Adrenal gland (tissue), 12 donors: ENCODE results near the gene CTNS. TPM values are rescaled to one million over a fixed set of nuclear protein-coding genes. Genes with fewer than 3 reads are reported as not detected.

Source experiments
- DNase-seq, 7 donors: peaks; one replicate each; pipeline ENCODE4 v3.0.0-alpha.2; 2019 to 2020
- H3K27ac ChIP-seq, 5 donors: fragments of 200-600 bp; sonication (generic) in 4 of 5; 1 replicate in 3 of 5; 2 replicates in 2 of 5; pipeline versions ENCODE4 v1.5.1 to v1.8.0; 2016 to 2020; ENCODE audit warnings: mild to moderate bottlenecking in 1 of 5
- H3K27me3 ChIP-seq: fragments of 200-600 bp; 2 replicates; pipeline ENCODE4 v1.8.0; 2021
- H3K36me3 ChIP-seq, 2 donors: fragments of 200-600 bp; replicated peaks in 1 of 2; 1 replicate in 1 of 2; 2 replicates in 1 of 2; pipeline versions ENCODE4 v1.5.1 to v1.8.0; 2018 to 2022
- H3K4me1 ChIP-seq, 2 donors: fragments of 200-600 bp; replicated peaks in 1 of 2; 1 replicate in 1 of 2; 2 replicates in 1 of 2; pipeline versions ENCODE4 v1.5.1 to v1.8.0; 2018 to 2021
- H3K4me3 ChIP-seq, 4 donors: fragments of 200-600 bp; sonication (generic) in 3 of 4; one replicate each; pipeline ENCODE4 v1.5.1; 2016 to 2018
- H3K9me3 ChIP-seq, 3 donors: fragments of 200-600 bp; sonication (generic) in 1 of 3; replicated peaks in 1 of 3; 1 replicate in 2 of 3; 2 replicates in 1 of 3; pipeline versions ENCODE4 v1.5.1 to v1.8.0; 2016 to 2021
- CTCF ChIP-seq, 6 experiments: fragments of 450-650 bp in 4 of 6; fragments of 200-600 bp in 2 of 6; sonication (generic) in 1 of 6; IDR thresholded peaks; 1 replicate in 5 of 6; 2 replicates in 1 of 6; pipeline versions ENCODE4 v1.5.1 to v1.8.0; 2016 to 2021; ENCODE audit warnings: antibody characterized with exemption in 6 of 6, mild to moderate bottlenecking in 2 of 6, moderate library complexity in 1 of 6
- POLR2A ChIP-seq, 2 donors: fragments of 450-650 bp; IDR thresholded peaks; one replicate each; pipeline ENCODE4 v1.6.1; 2017; ENCODE audit warnings: antibody characterized with exemption in 2 of 2, mild to moderate bottlenecking in 2 of 2, moderate library complexity in 1 of 2
- WGBS, 4 donors: extraction: QIAGEN DNeasy Blood & Tissue Kit in 2 of 4; methylation state at CpG; one replicate each; pipeline versions ENCODE4 v1.1.5 to v1.1.7; 2013 to 2017; 5-methylcytosine and 5-hydroxymethylcytosine counted together
- intact Hi-C, 2 donors: fragments of 100-400 bp; cut with DNase I; formaldehyde crosslinking; loops; one replicate each; pipeline versions ENCODE4 v1.14.1 to v1.15.0; 2022 to 2023
- polyA plus RNA-seq, 3 donors: library from polyadenylated mRNA; stranded (reverse); fragments of 200-250 nt in 2 of 3; fragments of 350-450 nt in 1 of 3; fragmentation: Illumina TruSeq in 1 of 3; extraction: RNeasy Lipid Tissue Mini Kit (QIAGEN cat#74804) in 1 of 3; gene quantifications; one replicate each; pipeline ENCODE4 v1.2.3, GENCODE V29; 2013 to 2014
- total RNA-seq, 9 donors: library from RNA; depleted of rRNA in 4 of 9; stranded (reverse); fragments of >200 nt in 4 of 9; fragments of 120-200 nt in 1 of 9; fragmentation: NEBNext Ultra II Directional in 1 of 9; extraction: Animal tissue kit (Norgen Biotek cat#: 25700) in 1 of 9; gene quantifications; one replicate each; pipeline versions ENCODE4 v1.1.0 to v1.2.4, GENCODE V29; 2013 to 2023
- donor health status: healthy with polysubstance abuse.
- donor health status: Bipolar disorder and iron deficiency.
- donor health status: DM: yes; HTN: yes; CAD: no.
- donor health status: DM: no; HTN: no; CAD: no.
- donor health status: DM: no; HTN: no; CAD: no.
- donor health status: DM: yes; HTN: yes; CAD: no.

Gene CTNS
- total and polyA plus RNA-seq, 12 donors = 11.5 to 74.8 (median 29.6) TPM

GRCh38 chr17:3692346-3692745, 55.8 kb downstream of the CTNS start:
- DNase-seq = no peak
- no peaks in the 10 kb centered on the region for H3K36me3 ChIP-seq
- peaks cover 6 to 13% of the 10 kb centered on the region in 2 donors for H3K4me1 ChIP-seq
- intact Hi-C loops = no loop called here
- TF ChIP-seq CTCF (IDR thresholded peaks at IDR 0.05) = no peak
- no peak for TF ChIP-seq POLR2A (IDR thresholded peaks at IDR 0.05)
- WGBS, 4 donors = 77 to 83% (median 81%) methylated on average over 9 of the region's 9 CpGs
- H3K4me3 ChIP-seq = no peak overlapping the region
- H3K27ac ChIP-seq = no peak overlapping the region
- H3K9me3 ChIP-seq = no peaks in the 10 kb centered on the region
- peaks cover 21% of the 10 kb centered on the region for H3K27me3 ChIP-seq

DNA sequence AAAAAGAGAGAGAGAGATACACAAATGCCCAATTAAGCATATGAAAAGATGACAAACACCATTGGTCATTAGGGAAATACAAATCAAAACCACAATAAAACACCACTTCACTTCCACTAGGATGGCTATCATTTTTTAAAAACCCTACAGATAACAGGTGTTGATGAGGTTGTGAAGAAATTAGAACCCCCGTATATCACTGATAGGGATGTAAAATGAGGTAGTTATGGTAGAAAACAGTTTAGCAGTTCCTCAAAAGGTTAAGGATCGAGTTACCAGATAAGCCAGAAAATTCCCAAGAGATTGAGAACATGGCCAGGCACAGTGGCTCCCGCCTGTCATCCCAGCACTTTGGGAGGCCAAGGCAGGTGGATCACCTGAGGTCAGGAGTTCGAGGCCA, 56.6 kb downstream of the CTNS start:
- DNase-seq = no peak
- TF ChIP-seq POLR2A (IDR thresholded peaks at IDR 0.05) = no peak
- no peak for TF ChIP-seq CTCF (IDR thresholded peaks at IDR 0.05)
- Histone ChIP-seq H3K4me1 (peaks cover 6 to 13% of the 10 kb centered on the region in 2 donors), H3K27ac (no peak overlapping the region), H3K36me3 (no peaks in the 10 kb centered on the region), H3K9me3 (no peaks in the 10 kb centered on the region), H3K27me3 (peaks cover 21% of the 10 kb centered on the region), H3K4me3 (no peak overlapping the region)
- 55 to 75% (median 73%) methylated on average over 4 of the region's 4 CpGs for WGBS, 4 donors
- intact Hi-C loops = no loop called here

DNA sequence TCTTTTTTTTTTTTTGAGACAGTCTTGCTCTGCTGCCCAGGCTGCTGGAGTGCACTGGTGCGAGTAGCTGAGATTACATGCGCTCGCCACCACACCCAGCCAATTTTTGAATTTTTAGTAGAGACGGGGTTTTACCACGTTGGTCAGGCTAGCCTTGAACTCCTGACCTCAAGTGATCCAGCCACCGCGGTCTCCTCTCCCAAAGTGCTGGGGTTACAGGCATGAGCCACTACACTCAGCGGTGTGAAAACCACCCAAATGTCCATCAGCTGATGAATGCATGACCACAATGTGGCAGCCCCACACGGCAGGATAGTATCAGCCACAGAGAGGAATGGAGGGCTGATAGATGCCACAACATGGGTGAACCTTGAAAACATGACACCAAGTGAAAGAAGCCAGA, 57.3 kb downstream of the CTNS start:
- H3K27me3 ChIP-seq = peaks cover 21% of the 10 kb centered on the region
- H3K4me1 ChIP-seq = peaks cover 6 to 13% of the 10 kb centered on the region in 2 donors
- no peaks in the 10 kb centered on the region for H3K36me3 ChIP-seq
- no peaks in the 10 kb centered on the region for H3K9me3 ChIP-seq
- no peak for DNase-seq
- 65 to 77% (median 74%) methylated on average over 9 of the region's 9 CpGs for WGBS, 4 donors
- intact Hi-C loops = no loop called here
- TF ChIP-seq POLR2A (IDR thresholded peaks at IDR 0.05) (no peak), CTCF (IDR thresholded peaks at IDR 0.05) (no peak)
- no peak overlapping the region for H3K27ac ChIP-seq
- H3K4me3 ChIP-seq = no peak overlapping the region

- H3K9me3 ChIP-seq = no peaks in the 10 kb centered on the region
- no peak for DNase-seq
- no peaks in the 10 kb centered on the region for H3K36me3 ChIP-seq
- WGBS, 4 donors = 20 to 47% (median 26%) methylated on average over 3 to 17 of the region's 17 CpGs
- H3K27ac ChIP-seq = no peak overlapping the region
- TF ChIP-seq CTCF (IDR thresholded peaks at IDR 0.05) (no peak), POLR2A (IDR thresholded peaks at IDR 0.05) (no peak)
- H3K4me1 ChIP-seq = peaks cover 6 to 13% of the 10 kb centered on the region in 2 donors
- intact Hi-C loops = no loop called here
- peak overlapping the region in 2 of 4 donors; percentile 16 to 65 for H3K4me3 ChIP-seq
- H3K27me3 ChIP-seq = peaks cover 21% of the 10 kb centered on the region
Measured at GRCh38 chr17:3695129-3695722, 58.7 kb downstream of the CTNS start.
